Fibroblast of mammary gland (primary cell): Measurements from ENCODE around the gene SLC39A11.

ENCODE experiments used
- DNase-seq: peaks from one replicate; pipeline ENCODE4 v3.0.0-alpha.2; 2010; ENCODE audit warnings: low read depth
- H3K4me3 ChIP-seq: 2 replicates; pipeline ENCODE4 v1.5.1; 2011; ENCODE audit warnings: low read depth, mild to moderate bottlenecking, low read length, moderate library complexity; ENCODE audit not compliant: control insufficient read depth
- CTCF ChIP-seq: conservative IDR thresholded peaks from 2 replicates; pipeline ENCODE4 v1.5.1; 2011; ENCODE audit warnings: low read depth, low read length, inconsistent platforms; ENCODE audit not compliant: control insufficient read depth, insufficient read depth

The SLC39A11 gene

GRCh38 chr17:72877348-72877747, 215.1 kb downstream of the SLC39A11 start:
- no peak for DNase-seq
- TF ChIP-seq CTCF = no peak
- no peak overlapping the region for H3K4me3 ChIP-seq

- DNase-seq = no peak
- H3K4me3 ChIP-seq = no peak overlapping the region
- TF ChIP-seq CTCF = no peak
These were observed 216.1 kb downstream of the SLC39A11 start for GRCh38 chr17:72876413-72876812.

GRCh38 chr17:72875361-72875760, 217.1 kb downstream of the SLC39A11 start:
- TF ChIP-seq CTCF = no peak
- DNase-seq = no peak
- H3K4me3 ChIP-seq = no peak overlapping the region

GRCh38 chr17:72872396-72872795, 220.1 kb downstream of the SLC39A11 start:
- DNase-seq = no peak
- TF ChIP-seq CTCF = no peak
- no peak overlapping the region for H3K4me3 ChIP-seq

- TF ChIP-seq CTCF = no peak
- no peak overlapping the region for H3K4me3 ChIP-seq
- no peak for DNase-seq
These were observed 222.0 kb downstream of the SLC39A11 start for GRCh38 chr17:72870367-72870985.

- H3K4me3 ChIP-seq = no peak overlapping the region
- no peak for TF ChIP-seq CTCF
- DNase-seq = no peak
These were observed 222.9 kb downstream of the SLC39A11 start for GRCh38 chr17:72869630-72870029.

GRCh38 chr17:72865954-72866353, 226.5 kb downstream of the SLC39A11 start:
- no peak for TF ChIP-seq CTCF
- no peak overlapping the region for H3K4me3 ChIP-seq
- no peak for DNase-seq
